Measurements from ENCODE around the gene MIA2.
"Not testable (repeated sequence)": the region's sequence is repeated elsewhere in the genome, so short reads cannot be mapped to it uniquely, and the experiment has no call there.

Gene MIA2

GRCh38 chr14:39233680-39234326 is at the start of gene MIA2:
MIA2 (plus strand) TSS chr14:39233915; CDS start chr14:39234115, 200 bp downstream.
- no peak for DNase-seq (ENCODE audit: low read depth, low spot score)
- peak within 1 kb of the TSS; percentile 5 for H3K27ac ChIP-seq

- no peak overlapping the region for H3K27ac ChIP-seq
- DNase-seq (ENCODE audit: low read depth, low spot score), result no peak
These were observed 49.0 kb upstream of the MIA2 start for GRCh38 chr14:39184628-39185255.

GRCh38 chr14:39185256-39186049 is 48.3 kb upstream of the MIA2 start:
- no peak for DNase-seq (ENCODE audit: low read depth, low spot score)
- no peak overlapping the region for H3K27ac ChIP-seq

- DNase-seq (ENCODE audit: low read depth, low spot score), result no peak
- no peak overlapping the region for H3K27ac ChIP-seq
These were observed 46.7 kb upstream of the MIA2 start for GRCh38 chr14:39186941-39187525.

GRCh38 chr14:39203659-39204606 is 29.8 kb upstream of the MIA2 start:
- peak; percentile 43 for DNase-seq (ENCODE audit: low read depth, low spot score)
- H3K27ac ChIP-seq, result no peak overlapping the region

GRCh38 chr14:39207430-39207829 is 26.3 kb upstream of the MIA2 start:
- not testable (repeated sequence) for DNase-seq (ENCODE audit: low read depth, low spot score); H3K27ac ChIP-seq

- H3K27ac ChIP-seq, result no peak overlapping the region
- no peak for DNase-seq (ENCODE audit: low read depth, low spot score)
These were observed 22.5 kb upstream of the MIA2 start for GRCh38 chr14:39211109-39211741.

GRCh38 chr14:39212034-39212433 is 21.7 kb upstream of the MIA2 start:
- H3K27ac ChIP-seq, result no peak overlapping the region
- no peak for DNase-seq (ENCODE audit: low read depth, low spot score)

GRCh38 chr14:39212693-39213092 is 21.0 kb upstream of the MIA2 start:
- no peak overlapping the region for H3K27ac ChIP-seq
- no peak for DNase-seq (ENCODE audit: low read depth, low spot score)

- peak; percentile 43 for DNase-seq (ENCODE audit: low read depth, low spot score)
- H3K27ac ChIP-seq, result peak overlapping the region; percentile 44
These were observed 16.4 kb upstream of the MIA2 start for GRCh38 chr14:39217214-39217879.

GRCh38 chr14:39218171-39218769 is 15.4 kb upstream of the MIA2 start:
- peak; percentile 59 for DNase-seq (ENCODE audit: low read depth, low spot score)
- H3K27ac ChIP-seq, result peak overlapping the region; percentile 44

GRCh38 chr14:39219075-39219499 is 14.6 kb upstream of the MIA2 start:
- H3K27ac ChIP-seq, result peak overlapping the region; percentile 44
- DNase-seq (ENCODE audit: low read depth, low spot score), result no peak

GRCh38 chr14:39220473-39220872 is 13.2 kb upstream of the MIA2 start:
- DNase-seq (ENCODE audit: low read depth, low spot score); H3K27ac ChIP-seq: not testable (repeated sequence)

GRCh38 chr14:39228044-39228443 is 5.7 kb upstream of the MIA2 start:
- H3K27ac ChIP-seq, result no peak overlapping the region
- DNase-seq (ENCODE audit: low read depth, low spot score), result no peak

- no peak for DNase-seq (ENCODE audit: low read depth, low spot score)
- H3K27ac ChIP-seq, result peak overlapping the region; percentile 17
These were observed 5.0 kb upstream of the MIA2 start for GRCh38 chr14:39228509-39229221.

GRCh38 chr14:39229222-39229543 is 4.5 kb upstream of the MIA2 start:
- H3K27ac ChIP-seq, result peak overlapping the region; percentile 17
- DNase-seq (ENCODE audit: low read depth, low spot score), result no peak

GRCh38 chr14:39229601-39230110 is 4.1 kb upstream of the MIA2 start:
- DNase-seq (ENCODE audit: low read depth, low spot score), result no peak
- H3K27ac ChIP-seq, result peak overlapping the region; percentile 17
